ENCODE results near the gene DUSP16. TPM values are rescaled to one million over a fixed set of nuclear protein-coding genes. Genes with fewer than 3 reads are reported as not detected.
A peak's percentile ranks its signal among the peaks of the same experiment; 100 is the strongest.

DUSP16 gene
- total and polyA plus RNA-seq, 5 donors from 2014 or later = 29.4 to 108 (median 30.3) TPM

DNA sequence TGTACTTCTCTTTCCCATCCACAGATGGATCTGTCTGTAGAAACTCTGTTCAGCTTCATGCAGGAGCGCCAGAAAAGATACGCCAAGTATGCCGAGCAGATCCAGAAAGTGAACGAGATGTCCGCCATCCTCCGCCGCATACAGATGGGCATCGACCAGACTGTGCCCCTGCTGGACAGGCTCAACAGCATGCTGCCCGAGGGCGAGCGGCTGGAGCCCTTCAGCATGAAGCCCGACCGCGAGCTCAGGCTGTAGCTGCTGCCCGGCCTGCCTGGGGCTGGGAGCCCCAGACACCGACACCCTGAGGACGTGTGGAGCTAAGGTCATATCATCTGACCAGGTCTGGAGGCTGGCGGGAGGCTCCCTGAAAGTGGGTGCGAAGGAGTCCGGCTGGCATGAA, 97.1 kb downstream of the DUSP16 start:
- H3K4me3 Mint-ChIP-seq = peak overlapping the region in 1 of 4 donors; percentile 16
- H3K4me1 ChIP-seq (ENCODE audit: control insufficient read depth, insufficient read depth, low read length, poor library complexity, severe bottlenecking) = peaks cover 78% of the 10 kb centered on the region

DNA sequence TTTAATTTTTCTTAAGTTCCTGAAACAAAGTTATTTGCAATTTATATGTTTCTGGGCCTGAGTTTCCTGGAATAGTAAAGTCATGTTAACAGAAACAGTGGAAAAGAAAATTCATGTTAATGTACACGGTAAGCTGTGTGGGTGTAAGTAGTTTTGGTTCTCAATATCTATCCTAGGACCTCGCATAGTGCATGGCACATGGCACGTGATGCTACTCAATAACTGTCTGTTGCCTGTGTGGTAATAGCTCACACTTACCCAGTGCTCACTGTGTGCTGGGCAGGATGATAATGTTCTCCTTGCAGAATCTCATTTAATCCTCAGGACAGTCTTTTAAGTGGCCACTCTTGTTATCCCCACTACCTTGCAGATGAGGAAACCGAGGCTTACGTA, 100.7 kb downstream of the DUSP16 start:
- peaks cover 0 to 1% (median 0%) of the 10 kb centered on the region in 7 donors for H3K9me3 Mint-ChIP-seq
- Histone ChIP-seq H3K4me1 (ENCODE audit: control insufficient read depth, insufficient read depth, low read length, poor library complexity, severe bottlenecking) (peaks cover 57% of the 10 kb centered on the region), H3K9me3 (ENCODE audit: control insufficient read depth in 2 of 2, low read length in 2 of 2) (no peaks in the 10 kb centered on the region), H3K27me3 (ENCODE audit: control insufficient read depth, insufficient read depth, low read length) (no peaks in the 10 kb centered on the region), H3K4me3 (ENCODE audit: low read depth, low read length) (peak overlapping the region; percentile 59), H3K36me3 (ENCODE audit: control insufficient read depth, insufficient read depth, low read length) (no peaks in the 10 kb centered on the region), H3K27ac (ENCODE audit: insufficient read depth, low read length, poor library complexity, severe bottlenecking) (peak overlapping the region; percentile 60)
- DNase-seq (peak in 1 of 3 donors; percentile 71), ATAC-seq (ENCODE audit: low read depth in 2 of 2) (peak; percentile 29 to 45)
- peaks cover 28 to 78% (median 55%) of the 10 kb centered on the region in 4 donors for H3K4me1 Mint-ChIP-seq
- no peaks in the 10 kb centered on the region for H3K27me3 Mint-ChIP-seq
- peaks cover 21% of the 10 kb centered on the region for H3K36me3 Mint-ChIP-seq
- peak overlapping the region; percentile 94 to 100 (median 97) for H3K27ac Mint-ChIP-seq
- peak overlapping the region; percentile 19 to 72 (median 38) for H3K4me3 Mint-ChIP-seq

More for the DNA sequence above, 97.1 kb downstream of the DUSP16 start:
- H3K9me3 ChIP-seq (ENCODE audit: control insufficient read depth in 2 of 2, low read length in 2 of 2) = no peaks in the 10 kb centered on the region
- peaks cover 31 to 92% (median 64%) of the 10 kb centered on the region in 4 donors for H3K4me1 Mint-ChIP-seq
- H3K36me3 ChIP-seq (ENCODE audit: control insufficient read depth, insufficient read depth, low read length) = no peaks in the 10 kb centered on the region
- peak overlapping the region; percentile 95 to 100 (median 99) for H3K27ac Mint-ChIP-seq
- peak overlapping the region; percentile 90 for H3K27ac ChIP-seq (ENCODE audit: insufficient read depth, low read length, poor library complexity, severe bottlenecking)
- H3K27me3 ChIP-seq (ENCODE audit: control insufficient read depth, insufficient read depth, low read length) = no peaks in the 10 kb centered on the region
- ATAC-seq (ENCODE audit: low read depth in 2 of 2) (no peak), DNase-seq (no peak)
- no peaks in the 10 kb centered on the region for H3K9me3 Mint-ChIP-seq
- H3K36me3 Mint-ChIP-seq = peaks cover 28% of the 10 kb centered on the region
- H3K27me3 Mint-ChIP-seq = no peaks in the 10 kb centered on the region
- no peak overlapping the region for H3K4me3 ChIP-seq (ENCODE audit: low read depth, low read length)

DNA sequence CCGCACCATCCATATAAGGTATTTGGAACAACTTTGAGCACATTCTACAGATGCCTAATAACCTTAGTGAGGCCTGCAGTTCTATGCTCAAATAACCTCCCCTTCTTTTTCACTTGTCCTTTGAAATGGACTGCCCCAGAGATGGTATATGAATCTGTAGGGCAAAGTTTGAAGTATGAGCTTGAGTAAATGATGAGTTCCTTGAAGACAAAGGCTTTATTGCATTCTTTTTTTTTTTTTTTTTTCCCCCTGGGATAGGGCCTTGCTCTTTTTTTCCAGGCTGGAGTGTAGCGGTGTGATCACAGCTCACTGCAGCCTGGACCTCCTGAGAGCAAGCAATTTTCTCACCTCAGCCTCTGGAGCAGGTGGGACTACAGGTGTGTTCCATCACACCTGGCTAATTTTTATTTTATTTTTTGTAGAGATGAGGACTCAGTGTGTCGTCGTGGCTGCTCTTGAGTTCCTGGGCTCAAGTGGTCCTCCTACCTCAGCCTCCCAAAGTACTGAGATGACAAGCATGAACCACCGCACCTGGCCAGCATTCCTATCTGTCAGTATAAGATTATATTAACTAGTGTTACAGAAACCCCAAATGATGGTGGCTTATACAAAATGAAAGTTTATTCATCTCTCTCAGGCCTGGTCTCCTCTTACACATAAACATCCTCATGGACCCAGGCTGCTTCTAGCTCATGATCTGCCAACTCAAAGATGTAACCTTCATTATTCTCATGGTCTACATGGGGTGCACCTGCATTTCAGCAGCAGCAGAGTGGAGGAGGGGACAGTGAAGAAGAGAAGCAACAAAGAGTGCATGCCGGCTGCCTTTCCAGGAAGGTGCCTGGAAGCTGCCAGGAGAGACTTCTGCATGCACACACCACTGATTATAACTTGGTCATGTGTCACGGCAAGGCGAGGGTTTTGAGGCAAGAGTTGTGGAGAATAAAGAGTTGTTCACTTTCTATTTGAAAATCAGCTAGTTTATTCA, 101.4 kb downstream of the DUSP16 start:
- H3K9me3 Mint-ChIP-seq = peaks cover 0 to 1% (median 0%) of the 10 kb centered on the region in 7 donors
- ATAC-seq (ENCODE audit: low read depth in 2 of 2) (peak; percentile 16 to 26), DNase-seq (peak in 1 of 3 donors; percentile 73)
- Histone ChIP-seq H3K4me1 (ENCODE audit: control insufficient read depth, insufficient read depth, low read length, poor library complexity, severe bottlenecking) (peaks cover 57% of the 10 kb centered on the region), H3K27me3 (ENCODE audit: control insufficient read depth, insufficient read depth, low read length) (no peaks in the 10 kb centered on the region), H3K9me3 (ENCODE audit: control insufficient read depth in 2 of 2, low read length in 2 of 2) (no peaks in the 10 kb centered on the region), H3K27ac (ENCODE audit: insufficient read depth, low read length, poor library complexity, severe bottlenecking) (peak overlapping the region; percentile 60), H3K4me3 (ENCODE audit: low read depth, low read length) (peak overlapping the region; percentile 59), H3K36me3 (ENCODE audit: control insufficient read depth, insufficient read depth, low read length) (no peaks in the 10 kb centered on the region)
- H3K36me3 Mint-ChIP-seq = peaks cover 19% of the 10 kb centered on the region
- no peaks in the 10 kb centered on the region for H3K27me3 Mint-ChIP-seq
- peak overlapping the region; percentile 94 to 100 (median 97) for H3K27ac Mint-ChIP-seq
- H3K4me1 Mint-ChIP-seq = peaks cover 28 to 78% (median 56%) of the 10 kb centered on the region in 4 donors
- peak overlapping the region; percentile 19 to 72 (median 34) for H3K4me3 Mint-ChIP-seq

DNA sequence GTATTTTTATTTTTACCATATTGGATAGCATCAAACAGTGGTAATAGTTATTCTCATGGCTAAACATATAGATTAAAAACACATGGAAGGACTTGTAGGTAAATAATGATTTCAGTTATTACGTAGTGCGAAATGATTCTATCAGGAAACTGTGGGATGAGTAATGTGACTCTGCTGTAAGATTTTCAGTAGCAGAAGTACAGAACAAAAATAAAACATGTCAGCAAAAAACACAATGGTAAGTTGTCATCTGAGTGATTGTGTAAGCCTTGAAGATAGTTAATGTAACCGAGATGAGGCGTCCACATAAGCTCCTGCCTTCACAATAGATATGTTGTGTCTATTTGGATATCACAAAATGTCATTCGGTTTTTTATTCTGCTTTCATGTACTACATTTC, 106.0 kb downstream of the DUSP16 start:
- peak overlapping the region; percentile 85 to 94 (median 88) for H3K27ac Mint-ChIP-seq
- ATAC-seq (ENCODE audit: low read depth in 2 of 2) = peak; percentile 69 to 73
- peak overlapping the region; percentile 56 to 67 (median 62) for H3K4me3 Mint-ChIP-seq
- H3K36me3 ChIP-seq (ENCODE audit: control insufficient read depth, insufficient read depth, low read length) = no peaks in the 10 kb centered on the region
- peaks cover 31% of the 10 kb centered on the region for H3K4me1 ChIP-seq (ENCODE audit: control insufficient read depth, insufficient read depth, low read length, poor library complexity, severe bottlenecking)
- peak overlapping the region; percentile 72 for H3K4me3 ChIP-seq (ENCODE audit: low read depth, low read length)
- H3K4me1 Mint-ChIP-seq = peaks cover 24 to 50% (median 37%) of the 10 kb centered on the region in 4 donors
- DNase-seq = peak in 2 of 3 donors; percentile 67 to 74
- peaks cover 16% of the 10 kb centered on the region for H3K36me3 Mint-ChIP-seq
- H3K27me3 ChIP-seq (ENCODE audit: control insufficient read depth, insufficient read depth, low read length) = no peaks in the 10 kb centered on the region
- peak overlapping the region; percentile 86 for H3K27ac ChIP-seq (ENCODE audit: insufficient read depth, low read length, poor library complexity, severe bottlenecking)
- peaks cover 0 to 1% (median 0%) of the 10 kb centered on the region in 7 donors for H3K9me3 Mint-ChIP-seq
- no peaks in the 10 kb centered on the region for H3K27me3 Mint-ChIP-seq
- no peaks in the 10 kb centered on the region for H3K9me3 ChIP-seq (ENCODE audit: control insufficient read depth in 2 of 2, low read length in 2 of 2)

DNA sequence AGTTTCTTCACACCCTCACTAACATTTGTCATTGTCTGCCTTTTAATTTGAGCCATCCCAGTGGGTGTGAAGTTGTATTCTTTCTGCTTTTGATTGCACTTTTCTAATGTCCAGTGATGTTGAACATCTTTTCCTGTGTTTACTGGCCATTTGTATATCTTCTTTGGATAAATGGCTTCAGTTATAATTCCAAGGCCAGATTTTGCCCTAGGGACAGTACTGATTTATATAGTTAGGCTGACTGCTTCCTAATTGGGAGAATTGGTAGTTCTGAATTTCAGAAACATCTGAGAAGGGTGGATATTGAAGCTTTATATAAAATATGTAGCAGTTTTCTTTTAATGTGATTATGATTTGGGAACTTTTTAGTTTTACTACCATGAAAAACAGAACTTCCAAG, 108.3 kb downstream of the DUSP16 start:
- no peaks in the 10 kb centered on the region for H3K27me3 ChIP-seq (ENCODE audit: control insufficient read depth, insufficient read depth, low read length)
- no peaks in the 10 kb centered on the region for H3K27me3 Mint-ChIP-seq
- peaks cover 24% of the 10 kb centered on the region for H3K36me3 Mint-ChIP-seq
- H3K4me1 Mint-ChIP-seq = peaks cover 15 to 35% (median 28%) of the 10 kb centered on the region in 4 donors
- no peak overlapping the region for H3K4me3 ChIP-seq (ENCODE audit: low read depth, low read length)
- no peak overlapping the region for H3K4me3 Mint-ChIP-seq
- peaks cover 0 to 1% (median 0%) of the 10 kb centered on the region in 7 donors for H3K9me3 Mint-ChIP-seq
- peak overlapping the region in 2 of 3 donors; percentile 2 to 16 for H3K27ac Mint-ChIP-seq
- H3K27ac ChIP-seq (ENCODE audit: insufficient read depth, low read length, poor library complexity, severe bottlenecking) = no peak overlapping the region
- H3K36me3 ChIP-seq (ENCODE audit: control insufficient read depth, insufficient read depth, low read length) = no peaks in the 10 kb centered on the region
- ATAC-seq (ENCODE audit: low read depth in 2 of 2) (no peak), DNase-seq (no peak)
- peaks cover 20% of the 10 kb centered on the region for H3K4me1 ChIP-seq (ENCODE audit: control insufficient read depth, insufficient read depth, low read length, poor library complexity, severe bottlenecking)
- H3K9me3 ChIP-seq (ENCODE audit: control insufficient read depth in 2 of 2, low read length in 2 of 2) = no peaks in the 10 kb centered on the region

DNA sequence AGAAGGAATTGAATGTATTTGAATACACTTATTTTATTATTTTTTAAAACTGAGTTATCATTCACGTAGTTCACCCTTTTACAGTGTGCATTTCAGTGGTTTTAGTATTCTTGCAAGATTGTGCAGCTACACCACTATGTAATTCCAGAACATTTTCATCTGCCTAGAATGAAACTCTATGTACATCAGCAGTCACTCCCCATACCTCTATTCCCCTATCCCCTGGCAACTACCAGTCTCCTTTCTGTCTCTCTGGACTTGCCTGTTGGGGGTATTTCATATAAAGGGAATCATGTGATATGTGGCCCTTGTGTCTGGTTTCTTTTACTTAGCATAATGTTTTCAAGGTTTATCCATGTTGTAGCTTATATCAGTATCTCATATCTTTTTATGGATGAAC, 109.0 kb downstream of the DUSP16 start:
- H3K27me3 ChIP-seq (ENCODE audit: control insufficient read depth, insufficient read depth, low read length) = no peaks in the 10 kb centered on the region
- peaks cover 19 to 38% (median 29%) of the 10 kb centered on the region in 4 donors for H3K4me1 Mint-ChIP-seq
- H3K27ac Mint-ChIP-seq = peak overlapping the region in 1 of 3 donors; percentile 16
- peaks cover 20% of the 10 kb centered on the region for H3K4me1 ChIP-seq (ENCODE audit: control insufficient read depth, insufficient read depth, low read length, poor library complexity, severe bottlenecking)
- no peak overlapping the region for H3K27ac ChIP-seq (ENCODE audit: insufficient read depth, low read length, poor library complexity, severe bottlenecking)
- peaks cover 0 to 1% (median 0%) of the 10 kb centered on the region in 7 donors for H3K9me3 Mint-ChIP-seq
- DNase-seq (no peak), ATAC-seq (ENCODE audit: low read depth in 2 of 2) (no peak)
- no peak overlapping the region for H3K4me3 ChIP-seq (ENCODE audit: low read depth, low read length)
- H3K27me3 Mint-ChIP-seq = no peaks in the 10 kb centered on the region
- peaks cover 4% of the 10 kb centered on the region for H3K36me3 ChIP-seq (ENCODE audit: control insufficient read depth, insufficient read depth, low read length)
- no peaks in the 10 kb centered on the region for H3K9me3 ChIP-seq (ENCODE audit: control insufficient read depth in 2 of 2, low read length in 2 of 2)
- no peak overlapping the region for H3K4me3 Mint-ChIP-seq
- H3K36me3 Mint-ChIP-seq = peaks cover 27% of the 10 kb centered on the region

DNA sequence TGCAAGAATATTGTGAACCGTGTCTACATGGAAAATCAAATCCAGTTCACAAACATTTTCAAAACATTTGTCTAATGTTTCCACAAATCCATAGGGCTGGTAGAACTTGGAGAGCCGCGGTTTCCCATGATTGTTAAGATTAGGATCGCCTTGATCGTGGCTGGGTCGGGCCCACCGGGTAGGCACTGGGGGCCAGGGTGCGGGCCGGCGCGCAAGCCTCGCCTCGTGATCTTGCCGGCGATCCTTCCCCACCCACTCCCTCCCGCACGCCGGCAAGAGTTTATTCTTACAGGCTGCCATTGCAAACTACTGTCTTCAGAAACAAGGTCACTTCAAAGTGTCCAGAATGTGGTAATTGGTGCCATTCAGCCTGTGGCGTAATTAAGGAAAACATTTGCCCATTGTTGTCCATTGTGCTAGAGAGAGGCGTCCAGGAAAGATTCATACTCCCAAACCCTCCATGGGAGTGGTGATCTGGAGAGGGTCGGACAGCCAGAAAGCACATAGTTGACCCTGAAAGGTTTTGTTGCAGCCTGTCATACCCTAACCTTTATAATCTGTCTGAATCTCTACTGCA, 110.2 kb downstream of the DUSP16 start:
- no peak overlapping the region for H3K27ac Mint-ChIP-seq
- H3K27ac ChIP-seq (ENCODE audit: insufficient read depth, low read length, poor library complexity, severe bottlenecking) = no peak overlapping the region

More for the DNA sequence above, 110.2 kb downstream of the DUSP16 start:
- Histone ChIP-seq H3K9me3 (ENCODE audit: control insufficient read depth in 2 of 2, low read length in 2 of 2) (no peaks in the 10 kb centered on the region), H3K4me1 (ENCODE audit: control insufficient read depth, insufficient read depth, low read length, poor library complexity, severe bottlenecking) (peaks cover 18% of the 10 kb centered on the region), H3K27me3 (ENCODE audit: control insufficient read depth, insufficient read depth, low read length) (no peaks in the 10 kb centered on the region), H3K4me3 (ENCODE audit: low read depth, low read length) (no peak overlapping the region), H3K36me3 (ENCODE audit: control insufficient read depth, insufficient read depth, low read length) (peaks cover 4% of the 10 kb centered on the region)
- Mint-ChIP-seq H3K4me1 (peaks cover 14 to 32% (median 23%) of the 10 kb centered on the region in 4 donors), H3K27me3 (no peaks in the 10 kb centered on the region), H3K36me3 (peaks cover 24% of the 10 kb centered on the region), H3K9me3 (peaks cover 0 to 1% (median 0%) of the 10 kb centered on the region in 7 donors), H3K4me3 (no peak overlapping the region)
- no peak for DNase-seq
- no peak for ATAC-seq (ENCODE audit: low read depth in 2 of 2)

Measured in CD4-positive, CD25-positive, alpha-beta regulatory T cell (primary cell).